Large intestine (tissue), 3 donors: ENCODE data around the gene LRRC59. TPM values are rescaled to one million over a fixed set of nuclear protein-coding genes. Genes with fewer than 3 reads are reported as not detected.

ENCODE experiments used
- DNase-seq, 2 donors: peaks; one replicate each; pipeline versions ENCODE4 v3.0.0 to v3.0.0-alpha.2; 2013
- H3K27ac ChIP-seq: one replicate; pipeline ENCODE4 v1.5.1; 2013; ENCODE audit warnings: low read length
- H3K27me3 ChIP-seq: 2 replicates; pipeline ENCODE4 v1.6.1; 2013; ENCODE audit warnings: low read length; ENCODE audit not compliant: control insufficient read depth, insufficient read depth
- H3K36me3 ChIP-seq: 2 replicates; pipeline ENCODE4 v1.6.1; 2013; ENCODE audit warnings: low read length; ENCODE audit not compliant: control insufficient read depth, insufficient read depth
- H3K4me1 ChIP-seq: one replicate; pipeline ENCODE4 v1.6.1; 2013; ENCODE audit warnings: low read length; ENCODE audit not compliant: control insufficient read depth, insufficient read depth
- H3K4me3 ChIP-seq: one replicate; pipeline ENCODE4 v1.5.1; 2013; ENCODE audit warnings: low read length
- H3K9me3 ChIP-seq: one replicate; pipeline ENCODE4 v1.6.1; 2013; ENCODE audit warnings: mild to moderate bottlenecking, low read depth, low read length, moderate library complexity; ENCODE audit not compliant: control insufficient read depth
- whole genome bisulfite sequencing: methylation state at CpG from one replicate; pipeline ENCODE4 v1.1.5; 2013; ENCODE audit warnings: low lambda C conversion rate; ENCODE audit not compliant: insufficient coverage; 5-methylcytosine and 5-hydroxymethylcytosine counted together
- polyA plus RNA-seq: library from polyadenylated mRNA; unstranded; fragments of 120-200 nt; gene quantifications from one replicate; pipeline ENCODE4 v1.2.1, GENCODE V29; 2013

The LRRC59 gene
- polyA plus RNA-seq, 1 donor: 79.8 TPM

DNA sequence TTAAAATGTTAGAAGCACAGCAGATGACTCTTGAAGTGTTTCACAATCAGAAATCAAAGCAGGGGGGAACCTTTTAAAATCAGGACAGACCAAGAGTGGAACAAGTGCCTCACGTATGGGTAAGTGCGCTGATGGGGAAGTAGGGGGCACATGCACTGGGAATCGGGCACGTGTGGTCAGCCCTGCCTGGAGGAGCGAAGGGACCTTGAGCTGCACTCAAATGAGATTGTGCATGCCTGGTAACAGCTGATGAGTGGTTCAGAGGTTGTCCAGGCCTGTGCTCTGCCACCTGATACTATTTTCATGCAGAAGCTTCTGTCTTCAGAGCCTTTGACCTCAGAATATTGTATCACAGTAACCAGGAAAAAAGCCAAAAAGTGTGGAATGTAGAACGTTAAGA lies 65.1 kb downstream of the LRRC59 start:
- Histone ChIP-seq H3K4me3 (no peak overlapping the region), H3K27ac (no peak overlapping the region), H3K4me1 (no peaks in the 10 kb centered on the region), H3K36me3 (no peaks in the 10 kb centered on the region), H3K9me3 (no peaks in the 10 kb centered on the region), H3K27me3 (peaks cover 9% of the 10 kb centered on the region)
- DNase-seq: no peak
- WGBS: 100% methylated on average over 1 of the region's 6 CpGs

Other genes starting within 250 kb of the LRRC59 start
- 30.7 TPM for gene PPP1R9B, start 246.8 kb downstream of the LRRC59 start, polyA plus RNA-seq
- gene SGCA, start 231.5 kb downstream of the LRRC59 start, polyA plus RNA-seq: 1.2 TPM
- gene COL1A1, start 195.9 kb downstream of the LRRC59 start, polyA plus RNA-seq: 488 TPM
- gene TMEM92, start 123.1 kb downstream of the LRRC59 start, polyA plus RNA-seq: 75.9 TPM
- gene XYLT2, start 51.4 kb downstream of the LRRC59 start, polyA plus RNA-seq: 16.2 TPM
- gene MRPL27, start 24.3 kb downstream of the LRRC59 start, polyA plus RNA-seq: 71.8 TPM
- 3.5 TPM for gene EME1, start 24.3 kb downstream of the LRRC59 start, polyA plus RNA-seq
- gene ACSF2, start 28.7 kb upstream of the LRRC59 start, polyA plus RNA-seq: 77.8 TPM
- gene CHAD, start 71.4 kb upstream of the LRRC59 start, polyA plus RNA-seq: 5.9 TPM
- gene RSAD1, start 81.3 kb upstream of the LRRC59 start, polyA plus RNA-seq: 39.3 TPM
- gene MYCBPAP, start 110.9 kb upstream of the LRRC59 start, polyA plus RNA-seq: 1.8 TPM
- 3.3 TPM for gene EPN3, start 135.2 kb upstream of the LRRC59 start, polyA plus RNA-seq
- gene SPATA20, start 149.7 kb upstream of the LRRC59 start, polyA plus RNA-seq: 61.8 TPM
- gene CACNA1G, start 163.2 kb upstream of the LRRC59 start, polyA plus RNA-seq: 1.7 TPM
- gene ABCC3, start 237.4 kb upstream of the LRRC59 start, polyA plus RNA-seq: 53.7 TPM